ENCODE results near the gene POU2AF3.

GRCh38 chr11:111326824-111327223 is 28.5 kb downstream of the POU2AF3 start:
- TF ChIP-seq CTCF (IDR thresholded peaks at IDR 0.05): no peak
- TF ChIP-seq ZFX (IDR thresholded peaks at IDR 0.05; ENCODE audit: borderline replicate concordance): no peak

Measured in 22Rv1 (cell line).